OCI-LY7 (cell line): ENCODE results near the gene WDR19.

Source experiments
- CTCF ChIP-seq: fragments of 200-600 bp; sonication (generic); conservative IDR thresholded peaks from 2 replicates; pipeline ENCODE4 v1.5.1; 2014; ENCODE audit warnings: mild to moderate bottlenecking, antibody characterized with exemption, low read length, moderate library complexity, mixed read lengths
- EZH2phosphoT487 ChIP-seq: fragments of 200-600 bp; sonication (generic); IDR thresholded peaks from 2 replicates; pipeline ENCODE4 v1.6.1; 2018; ENCODE audit warnings: low read depth, borderline replicate concordance, mild to moderate bottlenecking, mixed run types, antibody characterized with exemption, low read length, moderate library complexity, mixed read lengths

GRCh38 chr4:39134683-39135306 is 47.5 kb upstream of the WDR19 start:
- TF ChIP-seq CTCF (no peak), EZH2phosphoT487 (no peak)
